GM21737 (cell line): ENCODE data around the gene MRPL40.

Source experiments
- ATAC-seq: cut with Tn5 transposase; IDR thresholded peaks from one replicate; pipeline ENCODE4 v1.9.1; 2021; ENCODE audit warnings: mild to moderate bottlenecking, moderate library complexity; ENCODE audit not compliant: unreplicated experiment

Gene MRPL40

DNA sequence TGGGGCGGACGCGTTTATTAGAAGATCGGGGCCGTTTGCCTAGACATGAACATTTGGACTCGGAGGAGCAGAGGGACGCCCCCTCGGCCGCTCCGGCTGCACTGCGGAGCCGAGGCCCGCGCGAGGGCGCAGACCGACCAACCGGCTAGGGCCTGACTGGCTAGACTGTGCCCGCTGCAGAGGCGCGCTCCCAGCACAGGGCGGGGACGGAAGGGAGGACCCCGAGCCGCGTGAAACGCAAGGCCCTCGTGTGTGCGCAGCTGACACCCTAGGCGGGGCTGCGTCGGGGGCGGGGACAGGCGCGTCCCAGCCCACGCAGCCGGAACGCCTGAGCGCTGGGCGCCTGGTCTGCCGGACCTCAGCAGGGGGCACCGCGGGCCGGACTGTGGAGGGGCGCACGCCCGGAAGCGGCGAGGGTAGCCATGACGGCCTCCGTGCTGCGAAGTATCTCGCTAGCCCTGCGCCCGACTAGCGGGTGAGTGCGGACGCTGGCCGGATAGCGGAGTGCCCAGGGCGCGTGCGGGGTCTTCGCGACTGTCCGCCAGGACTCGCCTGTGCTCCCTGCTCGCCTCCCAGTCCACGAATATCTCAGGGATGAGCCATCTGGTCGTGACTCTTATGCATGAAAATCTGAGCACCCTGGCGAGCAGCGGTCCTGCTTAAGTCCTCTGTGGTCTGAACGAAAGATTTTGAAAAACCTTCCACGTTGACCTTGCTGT lies at the start of gene MRPL40:
Gene MRPL40 (plus strand): TSS at position 413 of the 719 bp plus-strand sequence. CDS start 10 bp downstream, at position 423.
- peak; percentile 80 for ATAC-seq

DNA sequence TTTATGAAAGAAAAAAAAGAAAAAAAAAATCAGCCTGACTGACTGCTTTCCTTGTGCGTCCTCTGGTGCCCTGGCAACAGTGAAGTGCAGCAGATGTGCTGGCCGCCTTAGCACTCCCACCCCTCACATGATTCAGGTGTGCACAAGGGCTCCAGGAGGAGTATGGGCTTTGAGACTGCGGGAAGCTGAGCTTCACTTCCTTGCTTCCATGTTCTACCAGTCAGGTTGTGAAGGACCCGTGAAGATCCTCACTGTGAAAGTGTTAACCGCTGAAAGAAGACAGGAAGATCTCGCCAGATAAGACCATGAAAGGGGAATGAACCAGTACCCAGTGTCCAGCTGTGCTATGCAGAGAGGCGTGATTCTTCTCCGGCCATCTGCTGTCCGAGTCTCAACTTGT lies 49.1 kb upstream of the MRPL40 start:
- no peak for ATAC-seq

DNA sequence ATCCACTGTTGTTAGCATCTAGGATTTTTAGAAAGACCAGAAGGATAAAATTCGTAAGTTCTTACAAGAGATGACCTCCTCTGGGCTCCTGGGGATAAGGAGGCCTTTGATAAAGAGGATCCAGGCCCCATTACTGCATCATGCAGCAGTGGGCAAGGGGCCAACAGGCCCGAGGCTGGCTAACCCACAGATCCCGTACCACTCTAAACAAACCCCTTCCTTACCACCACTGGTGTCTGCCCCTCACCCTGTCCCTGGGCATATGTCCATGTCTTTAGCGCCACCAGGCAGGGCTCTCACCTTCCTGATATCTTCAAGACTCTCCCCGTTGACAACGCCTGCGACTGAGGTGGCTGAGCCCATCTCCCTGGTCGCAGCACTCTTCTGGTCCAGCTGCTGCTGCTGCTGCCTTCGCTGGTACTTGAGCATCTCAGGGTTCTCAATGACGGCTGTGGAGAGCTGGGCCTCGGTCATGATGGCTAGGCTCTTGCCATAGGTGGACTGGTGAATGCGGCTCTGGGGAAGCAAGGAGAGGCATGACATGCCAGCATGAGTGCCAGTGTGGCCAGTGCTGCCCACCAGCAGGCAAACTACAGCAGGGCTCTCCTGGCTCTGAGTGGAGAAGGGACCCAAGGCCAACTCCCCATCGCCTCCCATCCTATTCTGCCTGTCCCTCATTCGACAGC lies 47.0 kb upstream of the MRPL40 start:
- no peak for ATAC-seq

DNA sequence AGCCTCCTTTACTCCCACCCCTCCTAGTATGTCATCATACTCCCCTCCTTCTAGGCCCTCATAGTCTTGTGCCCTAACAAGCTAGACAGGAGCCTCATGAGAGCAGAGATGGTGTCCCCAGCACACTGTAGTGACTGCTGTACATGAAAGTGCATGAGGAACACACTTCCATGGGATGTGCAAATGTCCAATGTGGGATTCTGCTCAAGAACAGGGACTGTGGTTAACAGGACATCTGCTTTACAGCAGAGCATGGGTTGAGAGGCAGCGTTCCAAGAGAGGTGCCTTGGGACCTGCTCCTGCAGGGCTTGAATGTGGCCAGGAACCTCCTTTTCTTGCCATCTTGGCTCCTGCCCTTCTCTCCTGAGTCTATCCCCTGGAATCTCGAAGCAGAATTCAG lies 46.1 kb upstream of the MRPL40 start:
- ATAC-seq: no peak

DNA sequence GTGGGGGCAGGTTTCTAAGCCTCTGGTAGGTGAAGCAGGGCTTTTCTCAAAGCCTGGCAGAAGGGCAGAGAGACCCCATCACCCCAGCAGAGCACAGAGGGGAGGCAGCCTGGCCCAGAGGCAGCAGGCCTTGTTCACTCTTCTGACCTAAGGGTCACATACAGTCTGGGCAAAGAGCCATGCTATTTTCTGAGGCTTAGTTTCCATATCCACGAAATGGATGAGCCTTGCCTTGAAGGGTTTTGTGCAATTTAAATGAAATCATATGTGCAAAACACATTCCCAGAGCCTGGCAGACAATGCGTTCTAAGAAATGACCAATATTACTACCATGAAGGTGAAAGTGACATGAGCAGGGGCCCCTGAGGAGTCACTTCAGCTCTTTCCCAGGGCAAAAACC lies 45.3 kb upstream of the MRPL40 start:
- ATAC-seq: no peak

DNA sequence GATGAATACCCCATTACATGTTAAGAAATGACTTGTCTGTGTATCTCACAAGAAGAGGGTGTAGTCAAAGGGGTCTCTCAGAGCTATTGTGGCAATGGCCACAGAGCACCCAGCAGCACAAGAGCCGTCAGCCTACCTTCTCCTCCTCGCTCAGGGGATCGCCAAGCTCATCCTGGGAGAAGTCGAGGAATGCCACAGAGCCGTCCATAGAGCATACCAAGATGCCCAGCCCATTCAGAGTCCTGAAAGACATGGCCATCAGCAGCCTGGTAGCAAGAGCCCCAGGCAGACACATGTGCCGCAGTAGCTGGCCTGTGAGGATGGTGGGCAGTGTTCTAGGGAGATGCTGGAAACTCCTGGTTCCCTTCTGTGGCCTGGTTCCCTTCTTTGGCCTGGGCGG lies 44.8 kb upstream of the MRPL40 start:
- ATAC-seq: no peak

DNA sequence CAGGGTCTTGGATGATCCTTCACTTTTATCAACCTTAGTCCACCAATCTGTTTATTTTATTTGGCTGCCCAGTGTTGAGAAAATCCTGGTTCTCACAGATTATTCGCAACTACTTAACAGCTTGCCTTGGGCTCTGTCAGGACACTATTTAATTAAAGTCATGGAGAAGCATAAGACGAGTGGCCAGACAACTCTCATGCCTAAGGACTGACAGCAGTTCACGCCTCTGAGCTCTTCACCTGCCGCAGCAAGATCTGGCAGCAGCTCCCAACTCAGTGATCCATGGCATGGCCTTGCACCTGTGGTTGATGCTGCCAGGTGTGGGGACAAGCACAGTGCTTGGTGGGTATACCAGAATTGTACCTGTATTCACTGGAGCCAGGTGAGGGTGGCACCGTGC lies 38.6 kb upstream of the MRPL40 start:
- no peak for ATAC-seq

DNA sequence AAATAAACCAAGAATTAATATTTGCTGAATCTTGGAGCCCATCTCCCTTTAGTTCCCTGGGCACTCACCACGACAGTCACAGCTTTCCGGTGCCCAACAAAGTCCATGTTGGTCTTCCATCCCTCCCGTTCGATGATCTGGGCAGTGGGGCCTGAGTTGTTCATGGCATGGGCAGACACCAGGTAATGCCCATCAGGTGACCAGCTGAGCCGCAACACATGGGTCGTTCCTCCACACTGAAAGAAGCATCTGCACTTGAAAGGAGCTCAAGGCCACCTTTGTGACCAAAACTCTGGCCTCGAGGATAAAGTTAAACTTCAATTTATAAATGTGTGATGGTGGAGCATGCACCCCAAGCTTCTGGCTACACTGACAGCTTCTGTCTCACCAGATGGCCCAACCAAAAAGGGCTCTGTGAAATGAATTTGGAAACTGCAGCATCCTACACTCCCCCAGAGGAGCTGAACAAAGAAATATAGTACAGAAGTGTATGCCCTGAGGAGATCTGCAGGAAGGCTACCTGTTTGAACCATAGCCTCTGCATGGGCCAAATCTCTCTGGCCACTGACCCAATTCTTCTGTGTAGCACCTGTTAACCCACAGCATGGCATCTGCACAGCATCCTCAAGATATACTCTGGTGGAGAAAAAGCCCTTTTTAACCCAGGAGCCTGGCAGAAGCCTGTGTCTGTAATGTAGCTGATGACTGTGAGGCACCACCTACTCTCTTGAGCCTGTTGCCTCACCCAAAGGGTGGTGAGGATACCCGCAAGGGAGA lies 37.9 kb upstream of the MRPL40 start:
- ATAC-seq: no peak

DNA sequence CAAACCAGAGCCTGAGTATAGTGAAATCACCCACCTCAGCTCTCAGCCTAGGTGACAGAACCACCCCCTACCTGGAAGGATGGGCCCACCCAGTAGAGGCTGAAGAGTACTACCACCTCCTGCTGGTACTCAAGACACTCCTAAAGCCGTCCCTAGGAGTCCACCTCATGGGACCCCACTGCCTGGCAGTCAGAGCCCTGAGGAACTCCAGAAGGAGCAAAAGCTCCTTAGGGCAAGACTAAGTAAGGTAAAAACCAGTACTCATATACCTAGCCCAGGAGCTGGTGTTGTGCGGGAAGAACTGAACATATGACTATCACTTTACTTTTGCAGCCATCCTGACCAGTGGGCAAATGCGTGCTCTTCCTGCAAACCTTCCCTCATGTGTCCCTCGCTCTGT lies 37.1 kb upstream of the MRPL40 start:
- no peak for ATAC-seq

DNA sequence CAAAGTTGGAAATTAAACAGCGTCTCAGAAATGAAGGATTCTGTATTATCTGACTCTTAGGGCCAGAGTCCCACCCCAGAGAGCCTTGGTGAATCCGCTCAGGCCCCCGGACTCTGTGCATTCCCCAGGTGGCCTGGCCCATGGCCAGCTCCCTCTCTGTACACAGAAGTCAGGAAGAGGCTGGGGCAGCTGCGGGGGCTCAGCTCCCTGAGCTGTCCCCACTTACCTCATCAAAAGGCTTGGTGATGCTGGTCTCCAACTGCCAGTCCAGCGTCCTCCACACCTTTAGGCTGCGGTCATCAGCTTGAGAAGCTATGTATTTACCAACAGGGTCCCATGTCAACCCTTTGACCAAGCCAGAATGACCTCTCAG lies 35.8 kb upstream of the MRPL40 start:
- no peak for ATAC-seq

DNA sequence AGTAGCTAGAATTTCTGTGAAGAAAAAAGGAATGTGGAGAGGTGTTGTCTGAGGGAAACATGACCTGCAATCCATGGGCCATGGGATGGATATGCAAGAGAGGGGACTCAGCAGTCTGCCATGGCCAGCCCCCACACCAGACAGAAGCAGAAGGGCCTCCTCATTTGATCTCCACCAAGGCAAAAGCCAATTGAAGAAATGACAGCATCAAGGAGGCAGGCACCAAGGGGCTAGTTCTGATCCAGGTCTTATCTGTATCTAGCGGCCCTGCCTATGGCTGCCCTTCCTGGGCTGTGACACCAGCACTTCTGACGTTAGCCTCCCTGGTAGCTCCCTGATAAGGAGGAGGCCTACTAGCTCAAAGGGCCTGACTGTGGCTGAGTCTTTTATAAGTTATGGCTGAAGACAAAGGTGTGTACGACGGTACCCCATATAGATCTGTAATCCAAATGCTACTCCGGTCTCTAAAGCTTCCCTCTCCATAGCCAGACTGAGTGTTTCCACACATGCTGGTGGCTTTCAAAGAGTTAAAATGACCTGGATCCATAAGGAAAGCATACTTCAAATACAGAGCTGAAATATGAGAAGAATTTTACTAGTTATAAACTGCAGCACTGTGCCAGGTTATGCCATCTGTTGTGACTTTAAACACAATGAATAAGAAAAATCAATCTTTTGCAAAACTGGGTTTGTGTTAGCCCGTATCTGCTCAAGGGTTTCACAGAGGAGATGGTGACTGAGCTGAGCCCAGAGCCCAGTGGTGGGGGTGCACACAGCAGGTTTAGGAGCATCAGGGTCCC lies 35.2 kb upstream of the MRPL40 start:
- no peak for ATAC-seq

DNA sequence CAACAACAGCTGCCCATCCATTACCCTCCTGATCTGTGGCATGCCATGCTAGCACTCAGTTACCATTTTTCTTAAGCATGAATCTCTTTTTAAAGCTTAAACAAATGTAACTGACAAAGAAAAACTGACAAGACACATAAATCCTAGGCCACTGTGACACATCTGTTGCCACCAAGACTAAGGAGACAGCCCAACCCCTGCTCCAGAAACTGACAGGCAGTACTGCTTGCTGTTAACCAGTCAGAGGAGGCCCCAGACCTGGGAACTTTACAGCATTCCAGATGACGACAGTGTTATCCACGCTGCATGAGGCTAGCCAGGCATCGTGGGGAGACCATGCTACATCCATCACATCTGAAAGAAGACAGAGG lies 34.6 kb upstream of the MRPL40 start:
- ATAC-seq: no peak

DNA sequence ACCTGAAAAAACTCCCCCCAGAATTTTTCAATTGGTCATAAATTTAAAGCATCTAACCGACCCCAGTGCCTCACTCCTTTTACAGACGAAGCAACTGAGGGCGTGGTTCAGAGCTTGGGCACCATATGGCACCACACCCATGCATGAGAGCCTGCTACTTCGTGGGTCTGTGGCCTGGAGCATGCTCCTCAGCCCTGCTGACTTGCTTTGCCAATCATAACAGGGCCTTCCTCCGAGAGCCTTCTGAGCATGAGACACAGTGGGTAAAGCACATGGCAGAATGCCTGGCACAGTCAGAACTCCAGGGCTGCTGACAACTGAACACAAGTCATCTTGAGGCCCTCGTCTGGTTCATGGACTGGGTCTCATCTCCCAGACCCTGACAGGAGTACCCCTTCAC lies 34.1 kb upstream of the MRPL40 start:
- no peak for ATAC-seq

DNA sequence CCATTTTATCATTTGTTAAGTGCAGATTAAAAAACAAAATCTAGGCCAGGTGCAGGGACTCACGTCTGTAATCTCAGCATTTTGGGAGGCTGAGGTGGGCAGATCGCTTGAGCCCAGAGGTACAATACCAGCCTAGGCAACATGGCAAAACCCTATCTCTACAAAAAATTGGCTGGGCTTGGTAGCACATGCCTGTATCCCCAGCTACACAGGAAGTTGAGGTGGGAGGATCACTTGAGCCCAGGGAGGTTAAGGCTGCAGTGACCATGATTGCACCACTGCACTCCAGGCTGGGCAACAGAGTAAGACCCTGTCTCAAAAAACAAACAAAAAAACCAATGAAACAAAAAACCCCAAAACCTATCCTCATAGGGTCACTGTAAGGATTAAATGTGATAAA lies 33.7 kb upstream of the MRPL40 start:
- ATAC-seq: no peak

DNA sequence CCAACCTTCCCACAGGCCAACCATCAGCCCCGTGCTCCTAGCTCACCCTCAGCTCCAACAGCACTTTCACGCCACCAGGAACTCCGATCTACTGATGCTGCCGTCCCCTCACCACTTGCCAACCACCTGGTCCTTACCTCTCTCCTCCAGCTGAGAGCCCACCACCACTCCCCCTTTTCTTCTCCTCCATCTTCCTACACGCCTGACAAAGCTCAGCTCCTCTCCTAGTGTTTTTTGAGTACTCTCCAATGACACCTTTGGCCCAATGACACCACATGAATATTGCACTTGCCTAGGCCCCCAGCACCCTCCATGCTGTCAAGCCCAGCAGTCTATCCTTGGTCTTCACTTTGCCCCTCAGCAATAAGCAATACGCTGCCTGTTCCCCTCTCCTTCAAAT lies 31.5 kb upstream of the MRPL40 start:
- ATAC-seq: no peak

DNA sequence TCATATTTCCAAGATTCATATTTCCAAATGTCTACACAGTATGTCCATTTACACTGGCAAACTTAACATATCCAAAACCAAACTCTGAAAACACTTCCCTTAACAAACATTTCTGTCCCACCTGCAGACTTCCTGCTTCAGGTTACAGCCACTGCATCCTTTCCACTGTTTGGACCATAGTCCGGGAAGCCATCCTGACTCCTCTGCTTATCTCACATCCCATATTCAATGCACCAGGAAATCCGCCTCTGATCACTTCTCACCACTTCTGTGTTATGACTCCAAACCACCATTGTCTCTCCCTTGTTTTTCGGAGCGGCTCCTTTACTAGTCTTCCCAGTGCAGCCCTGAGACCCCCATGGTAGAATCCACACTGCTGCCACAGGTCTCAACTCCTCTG lies 30.9 kb upstream of the MRPL40 start:
- no peak for ATAC-seq

DNA sequence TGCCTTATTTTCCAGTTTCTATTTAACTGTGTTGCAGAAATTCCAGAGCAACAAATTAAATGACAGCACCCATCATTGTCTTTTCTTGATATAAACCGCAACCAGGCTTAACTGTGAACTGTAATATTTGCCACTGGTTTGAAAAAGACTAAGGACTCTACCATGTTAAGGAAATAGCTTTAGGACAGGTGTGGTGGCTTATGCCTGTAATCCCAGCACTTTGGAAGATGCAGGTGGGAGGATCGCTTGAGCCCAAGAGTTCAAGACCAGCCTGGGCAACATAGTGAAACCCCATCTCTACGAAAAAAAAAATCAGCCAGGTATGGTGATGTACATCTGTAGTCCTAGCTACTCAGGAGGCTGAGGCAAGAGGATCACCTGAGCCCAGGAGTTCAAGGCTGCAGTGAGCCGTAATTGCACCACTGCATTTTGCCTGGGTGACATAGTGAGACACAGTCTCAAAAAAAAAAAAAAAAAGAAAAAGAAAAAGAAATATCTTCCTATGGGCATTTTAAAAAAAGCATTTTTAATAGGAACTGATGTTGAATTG lies 29.6 kb upstream of the MRPL40 start:
- ATAC-seq: no peak

DNA sequence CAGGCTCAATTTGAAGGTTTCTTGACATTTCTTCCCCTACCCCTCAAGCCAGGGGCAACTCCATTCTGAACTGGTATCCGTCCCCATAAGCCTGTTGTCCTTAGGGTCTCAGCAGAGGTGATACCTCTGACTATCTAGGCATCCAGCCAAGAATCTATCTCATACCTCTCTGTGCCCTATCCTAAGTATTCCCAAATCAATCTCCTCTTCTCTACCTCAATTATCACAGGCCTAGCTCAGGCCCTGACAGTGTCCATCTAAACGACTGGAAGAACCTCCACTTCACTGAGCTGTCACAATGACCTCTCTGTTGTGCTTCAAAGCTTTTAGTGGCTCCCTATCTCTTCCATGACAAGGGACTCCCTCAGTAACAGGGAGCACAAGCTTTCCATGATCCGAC lies 27.7 kb upstream of the MRPL40 start:
- no peak for ATAC-seq

DNA sequence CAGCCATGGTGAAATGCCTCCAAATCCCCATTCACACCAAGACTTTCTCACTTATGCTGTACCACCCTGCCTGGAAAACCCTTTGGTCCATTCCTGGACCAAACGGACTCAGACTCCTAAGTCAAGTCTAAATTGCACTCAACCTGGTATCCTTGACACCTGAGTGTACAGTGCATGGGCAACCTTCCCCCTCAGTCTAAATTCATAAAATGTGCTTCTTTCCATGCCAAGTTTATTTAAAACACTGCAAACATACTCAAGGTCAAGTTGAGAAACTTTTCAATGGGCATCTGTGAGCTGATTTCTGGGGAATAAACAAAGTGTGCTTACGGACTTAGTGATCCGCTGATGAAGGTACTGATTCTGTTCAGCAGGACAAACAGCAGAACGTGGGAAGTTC lies 27.2 kb upstream of the MRPL40 start:
- ATAC-seq: no peak

DNA sequence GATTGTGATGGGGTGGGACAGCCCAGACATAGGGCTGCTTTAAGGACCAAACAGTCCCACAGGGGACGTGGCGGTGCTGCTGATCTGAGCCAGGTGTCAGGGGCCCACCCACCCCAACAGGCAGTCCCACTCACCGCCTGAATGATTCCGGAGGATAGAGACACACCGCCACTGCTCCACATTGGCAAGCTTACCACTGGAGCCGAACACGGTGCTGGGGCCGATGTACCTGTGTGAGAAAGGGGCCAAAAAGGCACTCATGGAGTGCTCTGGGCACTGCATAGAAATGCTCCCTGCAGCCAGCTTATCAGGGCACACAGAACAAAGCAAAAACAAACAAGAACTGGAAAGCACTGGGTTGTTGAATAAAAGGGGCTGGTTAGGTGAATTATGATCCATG lies 26.7 kb upstream of the MRPL40 start:
- ATAC-seq: no peak

DNA sequence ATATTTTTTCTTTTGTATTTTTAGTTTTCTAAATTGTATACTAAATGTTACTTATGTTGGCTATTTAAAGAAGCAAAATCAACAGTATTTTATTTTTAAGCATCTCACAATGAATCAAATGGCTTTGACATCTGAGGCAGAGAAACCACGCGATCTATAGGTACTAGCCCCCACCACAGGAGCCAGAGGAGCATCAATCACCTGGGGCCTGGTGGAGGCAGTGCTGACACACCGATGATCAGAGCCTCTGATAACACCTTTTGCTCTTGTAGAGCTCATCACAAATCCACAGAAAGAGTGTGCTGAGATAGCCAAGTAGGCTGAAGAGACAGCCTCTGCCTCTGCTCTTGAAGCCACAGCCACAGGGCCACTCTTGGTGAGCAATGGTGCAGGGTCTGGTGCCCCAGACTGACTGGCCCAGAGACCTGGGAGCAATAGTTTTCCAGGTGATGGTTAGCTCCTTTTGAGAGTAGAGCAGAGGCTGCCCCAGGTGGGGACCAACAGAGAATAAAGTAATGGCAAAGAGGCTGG lies 26.0 kb upstream of the MRPL40 start:
- no peak for ATAC-seq
